ENCODE measurements around the gene CENPP.

The CENPP gene

GRCh38 chr9:92655366-92655765, 329.6 kb downstream of the CENPP start:
- TF ChIP-seq CTCF (conservative IDR thresholded peaks at IDR 0.05; ENCODE audit: low read depth) = no peak
- ChIA-PET POLR2A (ENCODE audit: low non-redundant PET) (interaction anchor here (1.0 kb wide), 1 partner anchor 15 kb away, joined by 6 read pairs; the partner anchor contains the start of gene IPPK), CTCF (interaction anchor here (0.5 to 1.2 kb wide), 3 partner anchors 154 to 601 kb away, joined by 3 to 5 read pairs (median 3); no protein-coding TSS in a partner anchor)
- no peak for DNase-seq (ENCODE audit: low spot score)
- H3K27ac ChIP-seq = peak overlapping the region; percentile 98

DNA sequence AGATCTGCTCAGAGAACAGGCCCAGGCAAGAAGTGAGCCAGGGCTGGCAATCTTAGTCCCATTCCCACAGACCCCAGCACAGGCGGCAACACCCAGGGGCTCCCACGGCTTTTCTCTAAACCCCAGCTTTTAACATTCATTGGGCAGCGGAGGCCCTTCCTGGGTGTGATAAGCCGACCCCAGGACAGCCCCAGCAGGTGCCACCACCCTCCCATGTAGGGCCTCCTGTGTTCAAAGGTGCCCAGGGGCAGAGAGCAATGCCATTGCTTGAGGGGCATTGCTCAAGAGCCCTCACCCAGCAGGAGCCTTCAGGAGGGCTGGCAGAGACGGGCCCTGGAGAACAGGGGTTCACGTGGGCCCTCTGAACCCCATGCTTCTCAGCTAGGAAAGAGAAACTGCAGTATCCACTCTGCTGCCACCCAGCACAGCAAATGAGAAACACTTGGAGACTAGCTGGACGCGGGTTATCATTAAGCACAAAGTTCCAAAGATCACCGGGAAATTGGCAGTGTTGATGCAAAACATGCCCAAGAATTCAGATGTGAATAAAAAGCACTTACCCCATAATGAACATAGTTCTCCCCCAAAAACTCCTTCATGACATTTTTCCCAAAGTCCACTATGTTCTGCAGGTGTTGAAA, 330.3 kb downstream of the CENPP start:
- H3K27ac ChIP-seq = peak overlapping the region; percentile 98
- ChIA-PET CTCF (no interaction called here), POLR2A (ENCODE audit: low non-redundant PET) (no interaction called here)
- no peak for DNase-seq (ENCODE audit: low spot score)
- no peak for TF ChIP-seq CTCF (conservative IDR thresholded peaks at IDR 0.05; ENCODE audit: low read depth)

DNA sequence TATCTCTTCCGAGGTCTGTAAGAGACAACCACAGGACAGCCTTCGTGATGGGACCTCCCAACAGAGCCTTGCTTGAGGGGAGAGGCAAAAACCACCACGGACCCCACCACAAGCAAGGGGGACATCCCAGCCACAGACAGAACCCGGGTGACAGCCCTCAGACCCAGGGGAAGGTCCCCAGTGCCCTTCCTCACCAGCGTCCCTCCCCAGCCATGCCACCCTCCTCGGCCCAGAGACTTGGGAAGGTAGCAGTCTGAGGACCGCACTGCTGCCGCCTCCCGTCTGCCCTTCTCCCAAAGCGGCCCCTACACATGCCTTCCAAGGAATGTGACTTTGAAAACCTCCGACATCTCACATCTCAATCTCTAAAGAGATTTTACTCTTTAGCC, 330.8 kb downstream of the CENPP start:
- TF ChIP-seq CTCF (conservative IDR thresholded peaks at IDR 0.05; ENCODE audit: low read depth) = no peak
- ChIA-PET CTCF (no interaction called here), POLR2A (ENCODE audit: low non-redundant PET) (no interaction called here)

DNA sequence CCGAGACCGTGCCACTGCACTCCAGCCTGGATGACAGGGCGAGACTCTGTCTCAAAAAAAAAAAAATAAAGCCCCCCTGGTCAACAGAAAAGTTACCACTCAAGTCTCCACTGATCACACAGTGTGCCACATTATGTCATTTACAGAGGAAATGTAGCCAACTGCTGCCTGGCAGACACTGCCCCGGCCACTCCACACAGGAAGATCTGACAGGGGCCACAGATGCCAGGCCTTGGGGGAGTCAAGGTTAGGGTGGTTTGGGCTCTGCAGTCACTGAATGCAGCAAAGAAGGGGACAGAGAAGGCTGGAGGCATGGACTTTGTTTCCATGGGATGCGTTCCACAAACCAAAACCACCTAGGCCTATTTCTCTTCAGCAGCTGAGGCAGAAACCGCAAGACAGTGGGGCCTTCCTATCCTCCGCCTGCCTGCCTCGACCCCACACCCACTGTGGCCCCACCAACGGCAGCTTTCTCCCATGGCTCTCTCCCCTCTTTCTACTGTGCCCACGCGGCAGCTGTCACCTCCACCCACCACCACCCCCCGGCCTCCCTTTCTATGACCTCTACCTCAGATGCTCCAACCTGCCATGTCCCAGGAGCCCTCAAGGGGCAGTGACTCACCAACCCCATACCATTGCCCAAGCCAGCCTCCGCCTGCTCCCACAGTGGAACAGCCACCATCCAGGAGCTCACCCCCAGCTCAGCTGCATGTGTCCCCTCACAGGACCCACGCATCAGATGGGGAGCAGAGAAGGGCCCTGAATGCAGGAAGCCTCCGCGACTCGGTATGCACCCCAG, 331.7 kb downstream of the CENPP start:
- CTCF ChIA-PET = interaction anchor here (0.6 kb wide), 3 partner anchors 18 to 487 kb away, joined by 3 to 6 read pairs (median 4); no protein-coding TSS in a partner anchor
- peak; percentile 36 for DNase-seq (ENCODE audit: low spot score)
- TF ChIP-seq CTCF (conservative IDR thresholded peaks at IDR 0.05; ENCODE audit: low read depth) = no peak; the same call in 1 of the 2 replicates
- POLR2A ChIA-PET (ENCODE audit: low non-redundant PET) = no interaction called here
- H3K27ac ChIP-seq = peak overlapping the region; percentile 98

More for the DNA sequence above, 330.8 kb downstream of the CENPP start:
- DNase-seq (ENCODE audit: low spot score) = no peak
- peak overlapping the region; percentile 98 for H3K27ac ChIP-seq

DNA sequence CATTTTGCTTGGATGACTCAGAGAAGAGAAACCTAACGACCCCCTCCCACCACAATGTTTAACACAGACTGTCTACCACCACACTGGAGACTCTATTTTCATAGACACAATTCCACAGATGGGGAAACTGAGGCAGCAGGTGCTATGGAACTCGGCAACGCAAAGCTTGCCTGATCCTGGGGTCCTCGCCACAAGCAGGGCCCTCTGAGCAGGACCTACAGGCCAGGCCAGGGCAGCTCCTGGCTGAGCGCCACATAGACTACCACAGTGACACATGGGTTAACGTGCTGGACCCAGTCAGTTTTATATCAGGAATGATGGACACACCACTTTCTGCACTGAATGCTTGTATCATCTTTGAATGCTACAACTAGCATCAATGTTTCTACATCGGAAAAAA, 332.4 kb downstream of the CENPP start:
- TF ChIP-seq CTCF (conservative IDR thresholded peaks at IDR 0.05; ENCODE audit: low read depth) = no peak
- CTCF ChIA-PET = interaction anchor here (0.6 kb wide), 1 partner anchor 486 kb away, joined by 3 read pairs; no protein-coding TSS in a partner anchor
- no peak for DNase-seq (ENCODE audit: low spot score)
- POLR2A ChIA-PET (ENCODE audit: low non-redundant PET) = no interaction called here
- H3K27ac ChIP-seq = peak overlapping the region; percentile 98

DNA sequence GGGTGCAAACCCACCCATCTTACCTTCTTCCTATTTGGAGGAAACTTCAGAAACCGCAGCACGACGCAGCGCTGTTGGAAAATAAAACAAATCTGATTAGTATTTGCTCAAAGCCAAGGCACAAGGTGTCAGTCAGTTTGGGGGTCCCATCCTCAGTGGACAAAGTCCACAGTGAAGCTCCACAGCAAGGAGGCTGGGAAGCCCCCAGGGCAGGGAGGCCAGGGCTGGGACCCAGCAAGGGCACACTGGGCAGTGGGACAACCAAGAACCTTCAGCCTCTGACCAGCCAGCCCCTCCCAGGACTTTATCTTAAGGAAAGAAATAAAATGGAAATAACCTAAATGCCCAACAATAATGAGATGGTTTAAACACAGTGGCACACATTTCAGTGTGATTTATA, 332.9 kb downstream of the CENPP start:
- ChIA-PET CTCF (no interaction called here), POLR2A (ENCODE audit: low non-redundant PET) (no interaction called here)
- no peak for TF ChIP-seq CTCF (conservative IDR thresholded peaks at IDR 0.05; ENCODE audit: low read depth)
- H3K27ac ChIP-seq = peak overlapping the region; percentile 98
- DNase-seq (ENCODE audit: low spot score) = no peak
